K562 (cell line): ENCODE data around the gene ECSIT.

Source experiments
- CTCF ChIP-seq, 3 experiments: IDR thresholded peaks in 2 of 3; conservative IDR thresholded peaks in 1 of 3; 2 replicates each; pipeline ENCODE4 v1.5.1; 2011 to 2012; ENCODE audit warnings: low read length in 3 of 3, mild to moderate bottlenecking in 3 of 3, control low read depth in 2 of 3, improper control_type of control experiment in 1 of 3, inconsistent platforms in 1 of 3, low read depth in 1 of 3, mixed read lengths in 1 of 3, moderate library complexity in 1 of 3; ENCODE audit not compliant: insufficient read depth in 2 of 3
- EP300 ChIP-seq: IDR thresholded peaks from 2 replicates; pipeline ENCODE4 v1.6.1; 2012; ENCODE audit warnings: low read length, improper control_type of control experiment
- EZH2 ChIP-seq: IDR thresholded peaks from 2 replicates; pipeline ENCODE4 v1.6.1; 2012; ENCODE audit warnings: low read depth, mild to moderate bottlenecking, inconsistent platforms, low read length, borderline replicate concordance
- FOSL1 ChIP-seq: fragments of 200-800 bp; sonication (Bioruptor generic); conservative IDR thresholded peaks from 2 replicates; pipeline ENCODE4 v1.6.1; 2016; ENCODE audit warnings: missing genetic modification characterization, missing compliant biosample characterization
- USF1 ChIP-seq: sonication (generic); formaldehyde crosslinking; IDR thresholded peaks from 2 replicates; pipeline ENCODE4 v1.9.0; 2022; ENCODE audit warnings: mild to moderate bottlenecking, missing genetic modification reagents
- ZNF253 ChIP-seq: fragments of 250-450 bp; sonication (Bioruptor Pico); conservative IDR thresholded peaks from 2 replicates; pipeline ENCODE4 v1.6.1; 2021; ENCODE audit warnings: mild to moderate bottlenecking

- TF ChIP-seq EP300 (no peak), ZNF253 (CRISPR knock-in tag) (no peak), USF1 (CRISPR knock-in tag) (no peak), EZH2 (no peak), FOSL1 (tag) (no peak), CTCF (IDR thresholded peaks at IDR 0.05 in 2 of 3, conservative IDR thresholded peaks at IDR 0.05 in 1 of 3; ENCODE audit: insufficient read depth in 2 of 3, low read depth in 1 of 3, low read length in 3 of 3) (no peak)
Observed at GRCh38 chr19:11480715-11481533, 48.0 kb downstream of the ECSIT start, which contains the start of gene ELAVL3.
